Measurements from ENCODE around the gene DCAF10. TPM values are rescaled to one million over a fixed set of nuclear protein-coding genes. Genes with fewer than 3 reads are reported as not detected.

The DCAF10 gene
- total RNA-seq, 4 donors from 2014 or later, result 25.1 to 56.5 (median 41.1) TPM

DNA sequence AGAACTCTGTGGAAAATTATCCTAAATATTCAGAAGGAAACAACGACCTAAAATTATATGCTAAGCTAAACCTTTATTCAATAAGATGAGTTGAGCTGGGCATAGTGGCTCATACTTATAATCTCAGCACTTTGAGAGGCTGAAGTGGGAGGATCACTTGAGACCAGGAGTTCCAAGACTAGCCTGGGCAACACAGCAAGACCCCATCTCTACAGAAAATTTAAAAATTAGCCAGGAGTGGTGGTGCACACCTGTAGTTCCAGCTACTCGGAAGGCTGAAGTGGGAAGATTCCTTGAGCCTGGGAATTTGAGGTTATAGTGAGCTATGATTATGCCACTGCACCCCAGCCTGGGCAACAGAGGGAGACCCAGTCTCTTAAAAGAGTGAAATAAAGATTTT, 51.6 kb downstream of the DCAF10 start:
- H3K27ac ChIP-seq, result no peak overlapping the region
- no peaks in the 10 kb centered on the region for H3K4me1 ChIP-seq
- DNase-seq, result no peak
- no peaks in the 10 kb centered on the region for H3K9me3 ChIP-seq
- TF ChIP-seq, protein P1, sequence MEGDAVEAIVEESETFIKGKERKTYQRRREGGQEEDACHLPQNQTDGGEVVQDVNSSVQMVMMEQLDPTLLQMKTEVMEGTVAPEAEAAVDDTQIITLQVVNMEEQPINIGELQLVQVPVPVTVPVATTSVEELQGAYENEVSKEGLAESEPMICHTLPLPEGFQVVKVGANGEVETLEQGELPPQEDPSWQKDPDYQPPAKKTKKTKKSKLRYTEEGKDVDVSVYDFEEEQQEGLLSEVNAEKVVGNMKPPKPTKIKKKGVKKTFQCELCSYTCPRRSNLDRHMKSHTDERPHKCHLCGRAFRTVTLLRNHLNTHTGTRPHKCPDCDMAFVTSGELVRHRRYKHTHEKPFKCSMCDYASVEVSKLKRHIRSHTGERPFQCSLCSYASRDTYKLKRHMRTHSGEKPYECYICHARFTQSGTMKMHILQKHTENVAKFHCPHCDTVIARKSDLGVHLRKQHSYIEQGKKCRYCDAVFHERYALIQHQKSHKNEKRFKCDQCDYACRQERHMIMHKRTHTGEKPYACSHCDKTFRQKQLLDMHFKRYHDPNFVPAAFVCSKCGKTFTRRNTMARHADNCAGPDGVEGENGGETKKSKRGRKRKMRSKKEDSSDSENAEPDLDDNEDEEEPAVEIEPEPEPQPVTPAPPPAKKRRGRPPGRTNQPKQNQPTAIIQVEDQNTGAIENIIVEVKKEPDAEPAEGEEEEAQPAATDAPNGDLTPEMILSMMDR (IDR thresholded peaks at IDR 0.05), result no peak
- no peak for TF ChIP-seq POLR2A (IDR thresholded peaks at IDR 0.05)
- H3K36me3 ChIP-seq, result peaks cover 0 to 4% of the 10 kb centered on the region in 2 donors
- WGBS, 2 donors, result 90 to 96% methylated on average over 2 of the region's 2 CpGs
- no peaks in the 10 kb centered on the region for H3K27me3 ChIP-seq
- intact Hi-C loops (cut with DNase I), result no loop called here
- H3K4me3 ChIP-seq (replicated peaks in 1 of 3), result no peak overlapping the region

DNA sequence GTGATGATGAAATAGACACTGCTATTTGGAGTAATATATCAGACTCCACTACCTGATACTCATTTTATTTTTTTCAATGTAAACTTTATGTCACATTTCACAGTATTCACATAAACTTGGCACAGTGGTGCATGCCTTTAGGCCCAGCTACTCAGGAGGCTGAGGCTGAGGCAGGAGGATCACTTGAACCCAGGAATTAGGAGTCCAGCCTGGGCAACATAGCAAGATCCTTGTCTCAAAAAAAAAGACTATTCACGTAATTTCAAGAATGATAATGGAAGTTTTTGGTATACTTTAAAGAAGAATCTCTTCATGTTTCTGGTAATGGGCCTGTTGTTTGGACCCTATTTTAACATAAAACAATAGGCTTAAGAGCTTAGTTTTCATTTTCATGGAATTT, 56.0 kb downstream of the DCAF10 start:
- H3K27ac ChIP-seq, result no peak overlapping the region
- H3K4me3 ChIP-seq (replicated peaks in 1 of 3), result no peak overlapping the region
- DNase-seq, result no peak
- H3K27me3 ChIP-seq, result no peaks in the 10 kb centered on the region
- no peaks in the 10 kb centered on the region for H3K9me3 ChIP-seq
- no peaks in the 10 kb centered on the region for H3K4me1 ChIP-seq
- intact Hi-C loops (cut with DNase I), result no loop called here
- no peak for TF ChIP-seq POLR2A (IDR thresholded peaks at IDR 0.05)
- TF ChIP-seq, protein P1 (IDR thresholded peaks at IDR 0.05), result no peak
- peaks cover 6 to 18% of the 10 kb centered on the region in 2 donors for H3K36me3 ChIP-seq
- WGBS, 2 donors, result 94 to 96% methylated on average over 1 of the region's 1 CpG

DNA sequence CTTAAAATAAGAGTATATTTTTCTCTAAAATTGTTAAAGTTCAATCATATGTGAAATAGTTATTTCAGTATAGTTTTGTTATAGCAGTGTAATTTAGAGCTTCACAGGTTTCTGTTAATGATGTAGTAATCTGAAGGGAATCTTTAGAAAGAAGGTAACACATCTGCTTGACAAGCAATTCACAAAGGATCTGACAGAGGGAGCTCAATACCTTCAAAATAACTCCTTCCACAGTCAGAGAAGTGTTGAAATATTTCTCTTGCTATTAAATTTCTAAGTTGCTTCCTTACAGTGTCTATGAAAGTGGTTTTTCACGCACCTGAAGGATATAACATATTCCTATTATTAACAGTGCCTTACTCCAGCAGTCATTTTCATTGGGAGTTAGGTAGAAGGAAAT, 58.4 kb downstream of the DCAF10 start:
- Histone ChIP-seq H3K27ac (no peak overlapping the region), H3K4me1 (no peaks in the 10 kb centered on the region), H3K27me3 (no peaks in the 10 kb centered on the region), H3K36me3 (peaks cover 7 to 22% of the 10 kb centered on the region in 2 donors), H3K4me3 (replicated peaks in 1 of 3) (no peak overlapping the region), H3K9me3 (no peaks in the 10 kb centered on the region)
- 97 to 98% methylated on average over 1 of the region's 1 CpG for WGBS, 2 donors
- intact Hi-C loops (cut with DNase I), result no loop called here
- no peak for DNase-seq
- no peak for TF ChIP-seq POLR2A (IDR thresholded peaks at IDR 0.05)
- TF ChIP-seq, protein P1 (IDR thresholded peaks at IDR 0.05), result no peak

DNA sequence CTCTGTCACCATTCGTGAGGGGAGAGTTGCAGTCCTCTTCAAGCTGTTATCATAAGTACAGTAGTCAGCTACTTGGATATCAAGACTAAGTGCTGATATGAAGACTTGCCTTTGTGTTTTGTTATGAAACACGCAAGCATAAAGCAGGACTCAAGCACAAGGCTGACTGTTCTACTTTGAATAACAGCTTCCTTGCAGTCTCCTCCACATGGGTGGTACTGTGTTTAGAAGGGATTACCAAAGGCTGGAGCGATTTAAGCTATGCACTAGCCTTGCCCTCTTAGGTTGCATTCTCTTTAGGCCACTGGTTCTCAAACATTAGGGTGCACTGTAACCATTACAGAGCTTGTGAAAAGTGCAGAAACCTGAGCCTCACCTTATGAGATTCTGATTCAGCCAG, 61.9 kb downstream of the DCAF10 start:
- 60 to 95% methylated on average over 3 of the region's 3 CpGs for WGBS, 2 donors
- H3K36me3 ChIP-seq, result peaks cover 7 to 18% of the 10 kb centered on the region in 2 donors
- intact Hi-C loops (cut with DNase I), result no loop called here

DNA sequence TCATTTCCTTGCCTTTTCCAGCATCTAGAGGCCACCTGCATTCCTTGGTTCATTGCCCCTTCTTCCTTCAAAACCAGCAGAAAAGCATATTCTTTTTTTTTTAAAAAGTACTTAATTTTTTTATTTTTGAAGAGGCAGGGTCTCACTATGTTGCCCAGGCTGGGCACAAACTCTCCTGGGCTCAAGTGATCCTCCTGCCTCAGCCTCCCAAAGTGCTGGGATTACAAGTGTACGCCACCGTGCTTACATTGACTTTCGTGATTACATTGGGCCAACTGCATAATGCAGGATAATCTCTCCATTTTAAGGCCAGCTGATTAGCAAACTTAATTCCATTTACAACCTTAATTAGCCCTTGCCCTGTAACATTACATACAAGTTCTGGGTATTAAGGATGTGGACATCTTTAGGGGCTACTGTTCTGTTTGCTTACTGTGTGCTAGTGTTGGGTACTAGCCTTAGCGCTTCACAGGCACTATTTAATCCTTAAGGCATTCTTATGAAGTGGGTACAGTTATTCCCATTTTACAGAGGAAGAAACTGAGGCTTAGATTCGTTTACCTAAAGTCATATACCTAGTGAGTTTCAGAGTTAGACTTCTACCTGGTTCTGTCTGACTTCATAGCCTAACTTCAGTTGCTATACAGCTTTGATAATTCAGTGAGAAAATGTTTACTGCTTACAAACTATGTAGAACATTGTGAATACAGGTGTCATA, 69.6 kb downstream of the DCAF10 start:
- intact Hi-C loops (cut with DNase I), result no loop called here
- TF ChIP-seq, protein P1 (IDR thresholded peaks at IDR 0.05), result no peak
- TF ChIP-seq POLR2A (IDR thresholded peaks at IDR 0.05), result no peak
- no peak overlapping the region for H3K27ac ChIP-seq
- H3K4me1 ChIP-seq, result no peaks in the 10 kb centered on the region
- H3K9me3 ChIP-seq, result no peaks in the 10 kb centered on the region
- DNase-seq, result no peak
- WGBS, 2 donors, result 94 to 98% methylated on average over 5 of the region's 5 CpGs
- no peak overlapping the region for H3K4me3 ChIP-seq (replicated peaks in 1 of 3)
- no peaks in the 10 kb centered on the region for H3K27me3 ChIP-seq
- no peaks in the 10 kb centered on the region for H3K36me3 ChIP-seq

More for the DNA sequence above, 61.9 kb downstream of the DCAF10 start:
- no peaks in the 10 kb centered on the region for H3K27me3 ChIP-seq
- no peaks in the 10 kb centered on the region for H3K9me3 ChIP-seq
- no peak for DNase-seq
- TF ChIP-seq, protein P1 (IDR thresholded peaks at IDR 0.05), result no peak
- TF ChIP-seq POLR2A (IDR thresholded peaks at IDR 0.05), result no peak
- no peak overlapping the region for H3K27ac ChIP-seq
- H3K4me1 ChIP-seq, result no peaks in the 10 kb centered on the region
- H3K4me3 ChIP-seq (replicated peaks in 1 of 3), result no peak overlapping the region
